Measurements from ENCODE around the gene GPLD1. TPM values are rescaled to one million over a fixed set of nuclear protein-coding genes. Genes with fewer than 3 reads are reported as not detected.

GPLD1 gene
- total RNA-seq, 4 donors from 2014 or later: 2.7 to 3.6 (median 3.0) TPM

DNA sequence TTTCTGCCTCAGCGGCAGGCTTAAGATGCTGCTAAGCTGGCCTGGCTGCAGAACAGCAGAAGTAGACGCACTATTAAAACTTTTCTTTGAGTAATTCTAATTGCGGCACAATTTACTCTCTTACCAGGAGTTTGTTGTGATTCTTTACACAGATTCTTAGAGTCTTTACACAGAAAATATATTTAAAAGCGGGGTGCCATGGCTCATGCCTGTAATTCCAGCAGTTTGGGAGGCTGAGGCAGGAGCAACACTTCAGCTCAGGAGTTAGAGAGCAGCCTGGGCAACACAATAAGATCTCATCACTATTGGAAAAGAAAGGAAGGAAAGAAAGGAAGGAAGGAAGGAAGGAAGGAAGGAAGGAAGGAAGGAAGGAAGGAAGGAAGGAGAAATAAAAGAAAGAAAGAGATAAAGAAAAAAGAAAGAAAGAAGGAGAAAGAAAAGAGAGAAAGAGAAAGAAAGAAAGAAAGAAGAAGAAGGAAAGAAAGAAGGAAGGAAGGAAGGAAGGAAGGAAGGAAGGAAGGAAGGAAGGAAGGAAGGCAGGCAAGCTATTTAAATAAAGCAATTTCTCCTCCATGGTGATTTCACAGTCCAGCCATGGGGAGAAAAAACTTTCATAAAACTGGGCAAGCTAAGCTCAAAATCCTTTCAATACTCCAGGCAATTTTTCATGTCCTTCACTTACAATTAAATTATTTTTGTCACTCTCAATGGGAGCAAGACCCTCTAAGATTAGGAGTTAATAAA is 107.7 kb downstream of the GPLD1 start:
- DNase-seq (ENCODE audit: low spot score in 2 of 2): no peak
- no peak overlapping the region for H3K27ac ChIP-seq
- H3K9me3 ChIP-seq: no peaks in the 10 kb centered on the region
- WGBS, 2 donors: 91 to 94% methylated on average over 4 of the region's 4 CpGs
- no peaks in the 10 kb centered on the region for H3K36me3 ChIP-seq
- H3K4me3 ChIP-seq: no peak overlapping the region
- no peaks in the 10 kb centered on the region for H3K4me1 ChIP-seq
- H3K27me3 ChIP-seq: no peaks in the 10 kb centered on the region
- TF ChIP-seq EP300 (IDR thresholded peaks at IDR 0.05) (no peak), POLR2A (IDR thresholded peaks at IDR 0.05) (no peak)
- TF ChIP-seq, protein P1, sequence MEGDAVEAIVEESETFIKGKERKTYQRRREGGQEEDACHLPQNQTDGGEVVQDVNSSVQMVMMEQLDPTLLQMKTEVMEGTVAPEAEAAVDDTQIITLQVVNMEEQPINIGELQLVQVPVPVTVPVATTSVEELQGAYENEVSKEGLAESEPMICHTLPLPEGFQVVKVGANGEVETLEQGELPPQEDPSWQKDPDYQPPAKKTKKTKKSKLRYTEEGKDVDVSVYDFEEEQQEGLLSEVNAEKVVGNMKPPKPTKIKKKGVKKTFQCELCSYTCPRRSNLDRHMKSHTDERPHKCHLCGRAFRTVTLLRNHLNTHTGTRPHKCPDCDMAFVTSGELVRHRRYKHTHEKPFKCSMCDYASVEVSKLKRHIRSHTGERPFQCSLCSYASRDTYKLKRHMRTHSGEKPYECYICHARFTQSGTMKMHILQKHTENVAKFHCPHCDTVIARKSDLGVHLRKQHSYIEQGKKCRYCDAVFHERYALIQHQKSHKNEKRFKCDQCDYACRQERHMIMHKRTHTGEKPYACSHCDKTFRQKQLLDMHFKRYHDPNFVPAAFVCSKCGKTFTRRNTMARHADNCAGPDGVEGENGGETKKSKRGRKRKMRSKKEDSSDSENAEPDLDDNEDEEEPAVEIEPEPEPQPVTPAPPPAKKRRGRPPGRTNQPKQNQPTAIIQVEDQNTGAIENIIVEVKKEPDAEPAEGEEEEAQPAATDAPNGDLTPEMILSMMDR (IDR thresholded peaks at IDR 0.05): no peak

DNA sequence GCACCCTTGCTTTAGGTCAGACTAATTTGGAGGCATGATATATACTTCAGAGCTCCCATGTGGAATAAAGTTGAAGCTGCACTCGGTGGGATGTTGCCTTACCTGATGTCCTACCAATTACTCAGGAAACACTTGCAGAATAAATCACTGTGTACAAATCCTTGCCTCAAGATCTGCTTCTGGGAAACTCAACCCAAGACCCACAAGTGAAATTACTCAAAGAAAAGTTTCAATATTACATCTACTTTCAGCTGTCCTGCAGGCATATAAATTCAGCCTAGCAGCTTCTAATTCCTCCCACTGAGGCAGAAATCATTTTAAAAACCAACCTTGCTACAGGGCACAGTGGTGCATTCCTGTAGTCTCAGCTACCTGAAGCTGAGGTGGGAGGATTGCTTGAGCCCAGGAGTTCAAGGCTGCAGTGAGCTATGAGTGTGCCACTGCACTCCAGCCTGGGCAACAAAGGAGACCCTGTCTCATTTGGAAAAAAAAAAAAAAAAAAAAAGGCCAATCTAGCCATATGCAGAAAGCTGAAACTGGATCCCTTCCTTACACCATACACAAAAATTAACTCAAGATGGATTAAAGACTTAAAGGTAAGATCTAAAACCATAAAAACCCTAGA is 110.8 kb downstream of the GPLD1 start:
- H3K27ac ChIP-seq: no peak overlapping the region
- no peaks in the 10 kb centered on the region for H3K36me3 ChIP-seq
- TF ChIP-seq, protein P1 (IDR thresholded peaks at IDR 0.05): no peak
- TF ChIP-seq EP300 (IDR thresholded peaks at IDR 0.05) (no peak), POLR2A (IDR thresholded peaks at IDR 0.05) (no peak)
- no peaks in the 10 kb centered on the region for H3K9me3 ChIP-seq
- no peaks in the 10 kb centered on the region for H3K4me1 ChIP-seq
- no peak for DNase-seq (ENCODE audit: low spot score in 2 of 2)
- no peak overlapping the region for H3K4me3 ChIP-seq
- WGBS, 2 donors: 67 to 82% methylated on average over 1 of the region's 1 CpG
- H3K27me3 ChIP-seq: no peaks in the 10 kb centered on the region

Other genes with a start within 250 kb of the GPLD1 start
- not detected for gene DCDC2, start 131.5 kb downstream of the GPLD1 start, total RNA-seq
- gene MRS2, start 86.6 kb downstream of the GPLD1 start, total RNA-seq: 10 to 100 TPM; 22.8 to 36.1 (median 27.5) TPM
- gene ALDH5A1, start 5.4 kb upstream of the GPLD1 start, total RNA-seq: 10 to 100 TPM in 3 of 4 donors, 1 to 10 TPM in 1; 7.8 to 12.0 (median 11.5) TPM
- under 1 TPM in 3 of 4 donors, not detected in 1; under 0.01 to 0.98 (median under 0.01) TPM for gene KIAA0319, start 156.6 kb upstream of the GPLD1 start, total RNA-seq
- 10 to 100 TPM; 24.9 to 32.0 (median 31.3) TPM for gene TDP2, start 177.3 kb upstream of the GPLD1 start, total RNA-seq
- 10 to 100 TPM in 1 of 4 donors, 1 to 10 TPM in 3; 3.3 to 10.2 (median 7.5) TPM for gene ACOT13, start 177.5 kb upstream of the GPLD1 start, total RNA-seq
- 100 to 1,000 TPM in 1 of 4 donors, 10 to 100 TPM in 3; 55.9 to 122 (median 77.9) TPM for gene C6orf62, start 229.6 kb upstream of the GPLD1 start, total RNA-seq